GM10266 (cell line): ENCODE data around the gene GPAM.
"Not testable (repeated sequence)": the region's sequence is repeated elsewhere in the genome, so short reads cannot be mapped to it uniquely, and the experiment has no call there.

Source experiments
- DNase-seq: peaks from one replicate; pipeline ENCODE4 v3.0.0; 2012; ENCODE audit errors: extremely low spot score
- TF ChIP-seq, protein P1 (sequence below): IDR thresholded peaks from 2 replicates; pipeline ENCODE4 v1.5.1; 2012; ENCODE audit warnings: mild to moderate bottlenecking, low read depth; ENCODE audit not compliant: control insufficient read depth, insufficient read depth; ENCODE audit errors: missing control alignments

Gene GPAM

DNA sequence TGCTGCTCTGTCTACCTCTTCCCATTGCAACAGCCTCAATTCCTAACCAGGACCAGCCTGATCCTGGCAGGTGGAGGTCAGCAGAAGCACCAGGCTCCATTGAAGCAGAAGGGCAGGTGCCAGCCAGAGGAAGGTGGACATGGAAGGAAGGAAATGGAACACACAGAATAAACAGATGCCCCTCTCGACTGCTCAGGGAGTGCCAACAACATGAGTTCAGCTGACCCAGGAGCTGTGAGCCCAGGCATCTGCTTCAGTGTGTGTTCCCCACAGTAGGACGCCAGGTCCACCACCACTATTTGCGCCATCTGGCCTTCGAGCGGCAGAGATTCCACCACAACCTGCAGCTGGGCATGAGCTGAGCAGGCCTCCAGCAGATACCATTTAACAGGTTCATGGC is 56.7 kb downstream of the GPAM start:
- TF ChIP-seq, protein P1, sequence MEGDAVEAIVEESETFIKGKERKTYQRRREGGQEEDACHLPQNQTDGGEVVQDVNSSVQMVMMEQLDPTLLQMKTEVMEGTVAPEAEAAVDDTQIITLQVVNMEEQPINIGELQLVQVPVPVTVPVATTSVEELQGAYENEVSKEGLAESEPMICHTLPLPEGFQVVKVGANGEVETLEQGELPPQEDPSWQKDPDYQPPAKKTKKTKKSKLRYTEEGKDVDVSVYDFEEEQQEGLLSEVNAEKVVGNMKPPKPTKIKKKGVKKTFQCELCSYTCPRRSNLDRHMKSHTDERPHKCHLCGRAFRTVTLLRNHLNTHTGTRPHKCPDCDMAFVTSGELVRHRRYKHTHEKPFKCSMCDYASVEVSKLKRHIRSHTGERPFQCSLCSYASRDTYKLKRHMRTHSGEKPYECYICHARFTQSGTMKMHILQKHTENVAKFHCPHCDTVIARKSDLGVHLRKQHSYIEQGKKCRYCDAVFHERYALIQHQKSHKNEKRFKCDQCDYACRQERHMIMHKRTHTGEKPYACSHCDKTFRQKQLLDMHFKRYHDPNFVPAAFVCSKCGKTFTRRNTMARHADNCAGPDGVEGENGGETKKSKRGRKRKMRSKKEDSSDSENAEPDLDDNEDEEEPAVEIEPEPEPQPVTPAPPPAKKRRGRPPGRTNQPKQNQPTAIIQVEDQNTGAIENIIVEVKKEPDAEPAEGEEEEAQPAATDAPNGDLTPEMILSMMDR: no peak
- DNase-seq: no peak

- TF ChIP-seq, protein P1: no peak
- DNase-seq: no peak
These were observed 57.4 kb downstream of the GPAM start for GRCh38 chr10:112126172-112126571.

DNA sequence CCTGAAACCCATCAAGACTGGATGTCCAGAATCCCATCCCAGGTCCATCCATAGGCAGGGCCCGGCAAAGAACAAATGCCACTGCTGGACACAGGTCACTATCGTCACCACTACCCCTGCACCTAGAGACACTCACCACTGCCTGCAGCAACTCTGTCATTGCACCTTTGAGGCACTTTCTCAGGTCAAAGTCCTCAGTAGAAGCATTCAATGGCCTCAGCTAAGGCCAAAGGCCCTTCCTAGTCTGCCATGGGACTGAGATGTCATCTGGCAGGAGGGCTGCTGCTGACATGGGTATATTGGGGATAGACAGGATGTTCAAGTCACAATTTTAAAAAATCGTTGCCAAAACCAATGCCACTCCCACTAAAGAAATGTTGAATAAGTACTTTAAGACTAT is 58.7 kb downstream of the GPAM start:
- TF ChIP-seq, protein P1: no peak
- no peak for DNase-seq

- no peak for DNase-seq
- TF ChIP-seq, protein P1: no peak
These were observed 60.7 kb downstream of the GPAM start for GRCh38 chr10:112122827-112123226.

DNA sequence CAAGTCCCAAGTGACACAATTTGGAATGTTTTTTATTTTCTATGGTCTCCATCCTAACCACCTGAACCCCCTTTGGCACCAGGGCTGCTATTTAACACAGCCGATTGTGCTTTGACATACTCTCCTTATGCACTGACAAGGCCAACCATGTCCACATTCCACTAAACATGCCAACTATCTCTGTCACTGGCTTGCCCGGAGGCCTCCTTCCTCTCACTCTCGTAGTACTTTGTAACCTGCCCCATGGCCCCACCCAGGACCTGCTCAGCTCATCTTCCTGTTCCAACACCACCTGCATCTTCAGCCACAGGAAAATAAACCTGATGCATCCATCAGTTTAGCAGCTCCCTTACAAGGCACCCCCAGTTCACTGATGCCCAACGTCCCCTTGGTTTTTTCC is 63.1 kb downstream of the GPAM start:
- no peak for DNase-seq
- TF ChIP-seq, protein P1: no peak

- DNase-seq: peak; percentile 65
- TF ChIP-seq, protein P1: peak; percentile 79
These were observed 67.7 kb downstream of the GPAM start for GRCh38 chr10:112115781-112116385.

GRCh38 chr10:112109779-112110178 is 73.8 kb downstream of the GPAM start:
- not testable (repeated sequence) for DNase-seq
